GM11168 (cell line): ENCODE results near the gene ZNF629.
"Not testable (repeated sequence)": the region's sequence is repeated elsewhere in the genome, so short reads cannot be mapped to it uniquely, and the experiment has no call there.

Source experiments
- in situ Hi-C: fragments of 300-500 bp; cut with MboI; formaldehyde crosslinking; loops from one replicate; pipeline ENCODE4 v1.12.0; 2022; ENCODE audit warnings: low sequenced_read_pairs; ENCODE audit not compliant: unreplicated experiment

The ZNF629 gene

GRCh38 chr16:30786936-30787612, at the start of gene ZNF629:
ZNF629 (minus strand) TSS chr16:30787205; CDS start chr16:30784482, 2,723 bp downstream.
- in situ Hi-C loops, result no loop called here

- in situ Hi-C loops, result no loop called here
Measured at GRCh38 chr16:30834130-30834740, 47.2 kb upstream of the ZNF629 start.

- in situ Hi-C loops, result no loop called here
Measured at GRCh38 chr16:30830072-30830417, 43.0 kb upstream of the ZNF629 start.

- in situ Hi-C loops, result no loop called here
Measured at GRCh38 chr16:30829130-30830071, 42.4 kb upstream of the ZNF629 start.

- in situ Hi-C loops, result no loop called here
Measured at GRCh38 chr16:30821891-30822290, 34.9 kb upstream of the ZNF629 start.

GRCh38 chr16:30821441-30821840, 34.4 kb upstream of the ZNF629 start:
- in situ Hi-C loops, result not testable (repeated sequence)

GRCh38 chr16:30820952-30821421, 34.0 kb upstream of the ZNF629 start:
- in situ Hi-C loops, result no loop called here

- in situ Hi-C loops, result no loop called here
Measured at GRCh38 chr16:30816769-30817168, 29.8 kb upstream of the ZNF629 start.

GRCh38 chr16:30813821-30814189, 26.8 kb upstream of the ZNF629 start:
- in situ Hi-C loops, result no loop called here

GRCh38 chr16:30809675-30810074, 22.7 kb upstream of the ZNF629 start:
- in situ Hi-C loops, result not testable (repeated sequence)

- in situ Hi-C loops, result not testable (repeated sequence)
Measured at GRCh38 chr16:30808890-30809426, 22.0 kb upstream of the ZNF629 start.

GRCh38 chr16:30808146-30808545, 21.1 kb upstream of the ZNF629 start:
- in situ Hi-C loops, result no loop called here

GRCh38 chr16:30805370-30806169, 18.6 kb upstream of the ZNF629 start:
- in situ Hi-C loops, result no loop called here

GRCh38 chr16:30805056-30805369, 18.0 kb upstream of the ZNF629 start:
- in situ Hi-C loops, result no loop called here

GRCh38 chr16:30802936-30803335, 15.9 kb upstream of the ZNF629 start:
- in situ Hi-C loops, result no loop called here

- in situ Hi-C loops, result no loop called here
Measured at GRCh38 chr16:30797670-30798309, 10.8 kb upstream of the ZNF629 start.

- in situ Hi-C loops, result no loop called here
Measured at GRCh38 chr16:30794634-30795033, 7.6 kb upstream of the ZNF629 start.

- in situ Hi-C loops, result no loop called here
Measured at GRCh38 chr16:30793508-30794069, 6.6 kb upstream of the ZNF629 start.

- in situ Hi-C loops, result no loop called here
Measured at GRCh38 chr16:30787613-30788378, 791 bp upstream of the ZNF629 start.
